ENCODE data around the gene TOR4A.
"Not testable (repeated sequence)": the region's sequence is repeated elsewhere in the genome, so short reads cannot be mapped to it uniquely, and the experiment has no call there.

Gene TOR4A

GRCh38 chr9:137319011-137319738 is 41.6 kb downstream of the TOR4A start:
- peak; percentile 26 for DNase-seq (ENCODE audit: low spot score)

- DNase-seq (ENCODE audit: low spot score) = peak; percentile 32
These were observed 42.4 kb downstream of the TOR4A start for GRCh38 chr9:137319739-137320551.

GRCh38 chr9:137320555-137321384 is 43.2 kb downstream of the TOR4A start:
- DNase-seq (ENCODE audit: low spot score) = peak; percentile 26

GRCh38 chr9:137321726-137322361 is 44.3 kb downstream of the TOR4A start:
- no peak for DNase-seq (ENCODE audit: low spot score)

- no peak for DNase-seq (ENCODE audit: low spot score)
These were observed 46.2 kb downstream of the TOR4A start for GRCh38 chr9:137323531-137324331.

GRCh38 chr9:137325124-137325523 is 47.6 kb downstream of the TOR4A start:
- no peak for DNase-seq (ENCODE audit: low spot score)

GRCh38 chr9:137325799-137326198 is 48.3 kb downstream of the TOR4A start:
- DNase-seq (ENCODE audit: low spot score) = no peak

GRCh38 chr9:137326445-137327065 is 49.0 kb downstream of the TOR4A start:
- DNase-seq (ENCODE audit: low spot score) = no peak

GRCh38 chr9:137327641-137328550 is 50.4 kb downstream of the TOR4A start:
- DNase-seq (ENCODE audit: low spot score) = not testable (repeated sequence)

- DNase-seq (ENCODE audit: low spot score) = not testable (repeated sequence)
These were observed 52.1 kb downstream of the TOR4A start for GRCh38 chr9:137329590-137329989.

GRCh38 chr9:137330689-137331088 is 53.2 kb downstream of the TOR4A start:
- DNase-seq (ENCODE audit: low spot score) = no peak

GRCh38 chr9:137331929-137332328 is 54.4 kb downstream of the TOR4A start:
- DNase-seq (ENCODE audit: low spot score) = no peak

Measured in D341Med (cell line).